Dermis microvascular lymphatic vessel endothelial cell (primary cell): ENCODE data around the gene ZBTB48. TPM values are rescaled to one million over a fixed set of nuclear protein-coding genes. Genes with fewer than 3 reads are reported as not detected.
"Not testable (repeated sequence)": the region's sequence is repeated elsewhere in the genome, so short reads cannot be mapped to it uniquely, and the experiment has no call there.

Experiments
- DNase-seq, 2 donors: peaks; one replicate each; pipeline versions ENCODE4 v3.0.0 to v3.0.0-alpha.2; 2010; ENCODE audit warnings: low read depth in 2 of 2
- total RNA-seq: library from RNA; depleted of rRNA; stranded (reverse); fragments of >200 nt; gene quantifications from 2 replicates; pipeline ENCODE4 v1.2.1, GENCODE V29; 2014

The ZBTB48 gene
- total RNA-seq, 1 donor from 2014 or later: 9.5 TPM

DNA sequence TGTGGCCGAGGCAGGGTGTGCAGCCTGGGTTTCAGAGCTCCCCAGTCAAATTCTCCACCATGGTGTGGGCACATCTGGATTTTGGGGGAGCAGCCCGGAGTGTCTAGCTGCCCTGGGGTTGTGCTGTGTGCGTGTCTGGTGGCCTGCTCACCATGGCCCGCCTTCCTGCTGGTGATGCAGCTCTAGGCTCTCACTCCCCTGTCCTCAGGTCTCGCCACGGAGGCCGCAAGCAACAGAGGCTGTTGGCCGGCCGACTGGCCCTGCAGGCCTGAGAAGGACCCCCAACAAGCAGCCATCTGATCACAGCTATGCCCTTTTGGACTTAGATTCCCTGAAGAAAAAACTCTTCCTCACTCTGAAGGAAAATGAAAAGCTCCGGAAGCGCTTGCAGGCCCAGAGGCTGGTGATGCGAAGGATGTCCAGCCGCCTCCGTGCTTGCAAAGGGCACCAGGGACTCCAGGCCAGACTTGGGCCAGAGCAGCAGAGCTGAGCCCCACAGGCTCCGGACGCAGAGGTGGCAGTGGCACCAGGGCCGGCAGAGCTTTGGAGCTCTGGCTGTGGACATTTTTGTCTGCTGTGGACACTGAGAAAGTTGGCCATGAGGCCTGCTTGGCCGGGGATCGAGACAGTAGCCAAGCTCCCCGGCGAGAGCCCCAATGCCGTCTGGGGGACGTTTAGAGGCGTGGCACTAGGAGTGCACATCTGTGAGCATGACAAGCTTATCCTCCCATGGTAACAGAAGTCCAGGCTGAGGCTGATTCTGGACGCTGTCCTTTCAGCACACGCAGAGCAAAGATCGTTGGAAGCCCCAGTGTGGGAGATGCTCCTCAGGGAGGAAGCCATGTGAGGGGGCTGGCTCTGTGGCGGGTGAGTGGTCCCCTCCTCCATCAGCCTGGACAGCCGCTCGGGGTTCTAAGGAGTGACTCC is 53.1 kb downstream of the ZBTB48 start:
- DNase-seq: no peak

GRCh38 chr1:6634371-6635052 is 54.7 kb downstream of the ZBTB48 start:
- DNase-seq: peak; percentile 34 to 66

GRCh38 chr1:6635161-6635909 is 55.5 kb downstream of the ZBTB48 start:
- no peak for DNase-seq

GRCh38 chr1:6635910-6636760 is 56.3 kb downstream of the ZBTB48 start:
- DNase-seq: no peak

DNA sequence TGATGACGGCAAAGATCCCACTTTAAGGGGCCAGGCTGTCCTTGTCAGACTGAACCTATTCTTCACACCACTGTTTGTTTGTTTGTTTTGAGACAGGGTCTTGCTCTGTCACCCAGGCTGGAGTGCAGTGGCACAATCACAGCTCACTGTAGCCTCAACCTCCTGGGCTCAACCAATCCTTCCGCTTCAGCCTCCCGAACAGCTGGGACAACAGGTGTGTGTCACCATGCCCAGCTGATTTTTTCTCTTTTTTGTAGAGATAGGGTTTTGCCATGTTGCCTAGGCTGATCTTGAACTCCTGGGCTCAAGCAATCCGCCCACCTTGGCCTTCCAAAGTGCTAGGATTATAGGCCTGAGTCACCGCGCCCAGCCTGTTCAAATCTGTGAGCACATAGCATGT is 57.0 kb downstream of the ZBTB48 start:
- not testable (repeated sequence) for DNase-seq

DNA sequence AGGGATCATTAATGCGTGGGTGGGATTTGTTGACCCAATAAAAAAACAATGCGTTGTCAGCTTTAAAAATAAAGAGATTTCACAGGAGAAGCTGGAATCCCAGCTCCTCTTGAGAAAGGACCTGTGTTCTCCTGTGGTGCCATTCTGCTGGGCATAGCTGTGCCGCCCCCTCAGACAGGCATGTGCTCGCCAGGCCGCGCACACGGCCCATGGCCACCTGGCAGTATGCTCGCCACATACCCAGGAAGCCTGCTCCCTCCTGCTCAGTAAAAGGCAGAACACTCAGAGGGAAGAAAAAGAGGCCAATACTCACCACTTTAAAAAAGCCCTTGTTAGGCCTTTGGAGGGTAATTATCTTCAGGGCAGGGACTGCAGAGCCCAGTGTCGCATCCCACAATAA is 58.0 kb downstream of the ZBTB48 start:
- DNase-seq: no peak

- no peak for DNase-seq
Observed at GRCh38 chr1:6638226-6638625, 58.4 kb downstream of the ZBTB48 start.

Other genes with a start within 250 kb of the ZBTB48 start
- gene ACOT7, start 186.2 kb upstream of the ZBTB48 start, total RNA-seq: 21.8 and 23.9 TPM in 2 replicates
- 16.2 and 17.6 TPM in 2 replicates for gene HES2, start 160.1 kb upstream of the ZBTB48 start, total RNA-seq
- 0.90 and 1.3 TPM in 2 replicates for gene ESPN, start 155.2 kb upstream of the ZBTB48 start, total RNA-seq
- gene TNFRSF25, start 113.8 kb upstream of the ZBTB48 start, total RNA-seq: 5.6 and 7.1 TPM in 2 replicates
- gene PLEKHG5, start 88.3 kb upstream of the ZBTB48 start, total RNA-seq: 21.2 and 23.4 TPM in 2 replicates
- gene NOL9, start 25.5 kb upstream of the ZBTB48 start, total RNA-seq: 16.4 and 17.7 TPM in 2 replicates
- 0.13 TPM in 1 of 2 replicates, not detected in the other for gene TAS1R1, start 24.7 kb upstream of the ZBTB48 start, total RNA-seq
- 9.4 and 19.7 TPM in 2 replicates for gene KLHL21, start 22.9 kb downstream of the ZBTB48 start, total RNA-seq
- 7.2 and 10.2 TPM in 2 replicates for gene PHF13, start 33.7 kb downstream of the ZBTB48 start, total RNA-seq
- gene THAP3, start 44.9 kb downstream of the ZBTB48 start, total RNA-seq: 15.6 and 16.0 TPM in 2 replicates
- 32.4 and 32.5 TPM in 2 replicates for gene DNAJC11, start 121.8 kb downstream of the ZBTB48 start, total RNA-seq
- 33.9 and 37.6 TPM in 2 replicates for gene CAMTA1, start 205.5 kb downstream of the ZBTB48 start, total RNA-seq